ENCODE measurements around the gene CD63. TPM values are rescaled to one million over a fixed set of nuclear protein-coding genes. Genes with fewer than 3 reads are reported as not detected.

CD63 gene
- total RNA-seq, 1 experiment from 2014 or later = 562 TPM

- DNase-seq (ENCODE audit: low read depth) = no peak
Measured at GRCh38 chr12:55741931-55742680, 13.3 kb upstream of the CD63 start.

GRCh38 chr12:55739025-55739378, 10.2 kb upstream of the CD63 start:
- no peak for DNase-seq (ENCODE audit: low read depth)

- peak; percentile 86 for DNase-seq (ENCODE audit: low read depth)
Measured at GRCh38 chr12:55738123-55739024, 9.6 kb upstream of the CD63 start.

GRCh38 chr12:55737581-55738122, 8.8 kb upstream of the CD63 start:
- no peak for DNase-seq (ENCODE audit: low read depth)

- peak; percentile 78 for DNase-seq (ENCODE audit: low read depth)
Measured at GRCh38 chr12:55736780-55737580, 8.2 kb upstream of the CD63 start.

GRCh38 chr12:55736076-55736475, 7.3 kb upstream of the CD63 start:
- DNase-seq (ENCODE audit: low read depth) = no peak

- no peak for DNase-seq (ENCODE audit: low read depth)
Measured at GRCh38 chr12:55734595-55734994, 5.8 kb upstream of the CD63 start.

GRCh38 chr12:55733858-55734257, 5.0 kb upstream of the CD63 start:
- DNase-seq (ENCODE audit: low read depth) = no peak

GRCh38 chr12:55733021-55733555, 4.3 kb upstream of the CD63 start:
- no peak for DNase-seq (ENCODE audit: low read depth)

- no peak for DNase-seq (ENCODE audit: low read depth)
Measured at GRCh38 chr12:55732288-55732687, 3.5 kb upstream of the CD63 start.

GRCh38 chr12:55729819-55730818, 1.3 kb upstream of the CD63 start:
- DNase-seq (ENCODE audit: low read depth) = peak; percentile 81

- peak; percentile 55 for DNase-seq (ENCODE audit: low read depth)
Measured at GRCh38 chr12:55728186-55728938, 447 bp downstream of the CD63 start.

GRCh38 chr12:55727643-55728185, 1.1 kb downstream of the CD63 start:
- peak; percentile 39 for DNase-seq (ENCODE audit: low read depth)

- DNase-seq (ENCODE audit: low read depth) = no peak
Measured at GRCh38 chr12:55726971-55727370, 1.8 kb downstream of the CD63 start.

GRCh38 chr12:55725556-55725955, 3.3 kb downstream of the CD63 start:
- no peak for DNase-seq (ENCODE audit: low read depth)

GRCh38 chr12:55724940-55725309, 3.9 kb downstream of the CD63 start:
- no peak for DNase-seq (ENCODE audit: low read depth)

GRCh38 chr12:55724226-55724939, 4.4 kb downstream of the CD63 start:
- DNase-seq (ENCODE audit: low read depth) = peak; percentile 46

- no peak for DNase-seq (ENCODE audit: low read depth)
Measured at GRCh38 chr12:55723516-55724225, 5.1 kb downstream of the CD63 start.
